NCI-H2081 treated with DMSO at 0.1 percent for 48 hours (cell line): Measurements from ENCODE around the gene OR2W3.
"Not testable (repeated sequence)": the region's sequence is repeated elsewhere in the genome, so short reads cannot be mapped to it uniquely, and the experiment has no call there.

Experiments
- DNase-seq: peaks from one replicate; lab custom pipeline; 2025; lab: John Stamatoyannopoulos, UW

The OR2W3 gene

GRCh38 chr1:247919952-247920351 lies 24.6 kb downstream of the OR2W3 start, which contains the start of gene OR2T8:
Gene OR2T8, plus strand, starts transcription at chr1:247920252. Its CDS starts 766 bp downstream, at chr1:247921018.
- DNase-seq: no peak

DNA sequence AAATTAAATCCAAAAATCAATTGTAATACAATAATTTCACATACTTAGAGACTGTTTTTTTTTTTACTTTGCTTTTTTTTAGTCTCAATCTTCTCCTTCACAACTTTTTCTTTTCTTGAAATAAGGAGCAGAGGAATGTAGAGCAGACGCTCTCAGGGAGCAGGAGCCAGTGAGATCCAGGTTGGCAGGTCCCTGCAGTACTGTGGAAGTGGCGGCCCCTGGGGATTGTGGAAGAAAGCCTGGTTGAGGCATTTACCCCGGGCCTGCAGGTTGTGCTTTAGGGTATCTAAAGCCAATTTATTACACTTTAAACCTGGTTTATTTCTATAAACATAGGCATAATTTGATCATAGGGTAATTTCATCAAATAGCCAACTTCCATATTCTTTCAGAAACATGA lies 28.6 kb downstream of the OR2W3 start:
- no peak for DNase-seq

DNA sequence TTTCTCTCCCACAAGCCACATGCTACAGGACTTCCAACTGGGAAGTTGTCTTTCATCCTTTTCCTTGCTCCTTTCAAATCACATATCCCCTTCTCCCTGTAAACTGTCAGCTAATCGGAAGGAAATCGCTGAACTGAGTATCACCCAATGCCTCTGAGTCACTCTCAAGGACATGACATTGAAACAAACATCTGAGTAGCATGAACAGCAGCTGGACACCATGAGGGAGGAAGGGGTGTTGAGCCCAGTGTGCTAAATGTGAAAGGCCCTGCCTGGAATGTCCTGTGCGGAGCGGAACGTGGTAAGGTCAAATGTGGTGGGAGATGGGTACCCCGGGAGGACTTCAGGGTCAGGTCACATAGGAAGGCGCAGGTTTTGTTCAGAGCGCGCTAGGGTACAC lies 29.5 kb downstream of the OR2W3 start, which contains the start of gene OR2AJ1:
Gene OR2AJ1, plus strand, starts transcription at position 22 of the 400 bp plus-strand sequence. CDS start 8,880 bp downstream, outside the sequence.
- DNase-seq: no peak

DNA sequence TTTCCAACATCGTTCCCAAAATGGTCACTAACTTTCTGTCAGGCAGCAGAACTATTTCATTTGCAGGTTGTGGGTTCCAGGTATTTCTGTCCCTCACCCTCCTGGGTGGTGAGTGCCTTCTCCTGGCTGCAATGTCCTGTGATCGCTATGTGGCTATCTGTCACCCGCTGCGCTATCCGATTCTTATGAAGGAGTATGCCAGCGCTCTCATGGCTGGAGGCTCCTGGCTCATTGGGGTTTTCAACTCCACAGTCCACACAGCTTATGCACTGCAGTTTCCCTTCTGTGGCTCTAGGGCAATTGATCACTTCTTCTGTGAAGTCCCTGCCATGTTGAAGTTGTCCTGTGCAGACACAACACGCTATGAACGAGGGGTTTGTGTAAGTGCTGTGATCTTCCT lies 38.6 kb downstream of the OR2W3 start:
- DNase-seq: no peak

- no peak for DNase-seq
Measured at GRCh38 chr1:247935781-247936180, 40.4 kb downstream of the OR2W3 start.

- DNase-seq: no peak
Measured at GRCh38 chr1:247936415-247936814, 41.0 kb downstream of the OR2W3 start.

DNA sequence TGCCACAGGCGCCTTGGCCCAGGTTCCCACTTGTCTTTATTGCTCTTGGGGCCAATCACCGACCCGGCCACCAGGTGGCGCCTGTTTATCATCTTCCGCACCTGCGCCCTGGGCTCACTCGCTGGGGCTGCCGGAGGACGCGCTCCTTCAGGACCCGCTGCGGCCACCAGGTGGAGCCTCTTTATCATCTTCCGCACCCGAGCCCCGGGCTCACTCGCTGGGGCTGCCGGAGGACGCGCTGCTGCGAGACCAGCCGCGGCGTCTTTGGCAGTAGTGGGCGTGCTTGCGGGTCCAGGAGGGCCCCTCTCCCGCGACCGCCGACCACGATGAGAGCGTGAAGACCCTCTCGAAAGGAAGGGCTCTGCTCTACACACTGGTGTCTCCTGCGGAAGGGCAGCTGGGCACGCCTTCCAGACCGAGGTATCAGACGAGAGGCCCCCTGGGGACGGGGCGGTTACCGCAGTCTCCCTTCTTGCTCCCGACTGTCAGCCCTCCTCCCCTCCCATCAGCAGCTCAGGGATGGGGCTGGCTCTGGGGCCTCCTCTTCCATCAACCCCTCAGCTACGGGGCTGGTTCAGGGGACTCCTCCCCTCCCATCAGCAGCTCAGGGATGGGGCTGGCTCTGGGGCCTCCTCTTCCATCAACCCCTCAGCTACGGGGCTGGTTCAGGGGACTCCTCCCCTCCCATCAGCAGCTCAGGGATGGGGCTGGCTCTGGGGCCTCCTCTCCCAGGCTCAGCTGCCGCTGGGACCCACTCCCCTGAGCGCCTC lies 41.8 kb downstream of the OR2W3 start:
- DNase-seq: not testable (repeated sequence)

- DNase-seq: no peak
Measured at GRCh38 chr1:247942624-247943023, 47.2 kb downstream of the OR2W3 start.
